ENCODE measurements around the gene SOHLH2.
A peak's percentile ranks its signal among the peaks of the same experiment; 100 is the strongest.

The SOHLH2 gene

DNA sequence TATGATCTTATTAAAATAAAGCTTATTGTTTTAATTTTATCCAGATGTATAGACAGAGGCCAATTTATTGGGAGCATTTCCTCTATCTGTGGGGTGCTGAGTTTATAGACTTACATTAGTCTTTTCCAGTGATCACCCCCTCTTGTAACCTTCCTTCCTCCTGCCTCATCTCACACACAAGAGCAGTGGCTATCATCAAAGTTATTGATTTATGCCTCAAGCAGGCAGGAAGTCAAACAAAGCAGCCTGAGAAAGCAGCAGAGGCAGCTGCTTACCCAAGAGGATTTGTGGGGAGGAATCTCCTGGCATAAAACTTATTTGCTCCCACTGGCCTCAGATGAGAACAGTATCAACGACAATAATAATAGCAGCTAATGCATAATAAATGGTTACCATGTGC, 56.9 kb downstream of the SOHLH2 start:
- H3K4me3 Mint-ChIP-seq: no peak overlapping the region
- peaks cover 19% of the 10 kb centered on the region for H3K27me3 Mint-ChIP-seq

GRCh38 chr13:36154567-36155291, 59.6 kb downstream of the SOHLH2 start:
- no peaks in the 10 kb centered on the region for H3K4me1 Mint-ChIP-seq
- H3K4me3 Mint-ChIP-seq: no peak overlapping the region
- H3K27me3 Mint-ChIP-seq: peaks cover 19% of the 10 kb centered on the region
- ATAC-seq (no peak), DNase-seq (no peak)
- H3K27ac Mint-ChIP-seq: no peak overlapping the region
- H3K9me3 Mint-ChIP-seq: peaks cover 4 to 12% of the 10 kb centered on the region in 2 donors

More for the DNA sequence above, 56.9 kb downstream of the SOHLH2 start:
- Mint-ChIP-seq H3K27ac (no peak overlapping the region), H3K9me3 (peaks cover 12 to 22% of the 10 kb centered on the region in 2 donors), H3K4me1 (no peaks in the 10 kb centered on the region)
- DNase-seq: no peak
- no peak for ATAC-seq

DNA sequence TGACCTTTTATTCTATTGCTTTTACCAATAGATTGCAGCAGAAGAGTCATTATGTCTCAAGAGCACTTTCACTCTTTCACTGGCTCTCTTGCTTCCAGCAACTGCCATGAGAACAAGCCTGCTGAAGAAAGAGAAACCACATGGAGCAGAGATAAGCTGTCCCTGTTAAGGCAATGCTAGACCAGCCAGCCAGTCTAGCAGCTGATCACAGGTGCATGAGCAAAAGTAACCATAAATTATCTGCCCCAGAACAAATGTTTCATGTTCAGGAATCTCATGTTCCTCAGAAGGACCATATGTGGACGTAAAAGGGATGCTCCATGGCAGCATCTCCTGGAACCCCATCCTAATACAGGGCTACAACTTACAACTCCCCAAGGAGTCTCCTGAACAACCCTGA, 62.8 kb downstream of the SOHLH2 start:
- ATAC-seq: no peak

DNA sequence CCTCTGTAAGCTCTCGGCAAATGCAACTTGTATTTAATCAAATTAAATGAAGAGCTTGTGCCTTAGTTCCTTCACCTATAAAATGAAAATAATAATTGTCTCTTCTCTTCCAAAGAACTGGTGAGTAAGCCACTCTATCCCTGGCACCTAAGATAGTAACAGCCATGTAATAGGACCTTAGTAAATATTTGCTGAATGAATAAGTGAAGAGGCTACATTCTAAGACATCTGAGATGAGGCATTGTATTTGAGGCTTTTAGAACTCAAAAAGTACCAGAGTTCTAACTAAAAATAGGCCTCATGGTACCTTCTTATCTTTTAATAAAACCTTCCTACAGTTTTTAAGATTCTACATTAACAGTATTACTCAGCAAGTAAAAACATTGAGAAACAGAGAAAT, 65.9 kb downstream of the SOHLH2 start:
- peaks cover 0 to 4% of the 10 kb centered on the region in 2 donors for H3K9me3 Mint-ChIP-seq
- H3K4me1 Mint-ChIP-seq: no peaks in the 10 kb centered on the region
- H3K4me3 Mint-ChIP-seq: no peak overlapping the region
- DNase-seq: no peak
- no peak for ATAC-seq
- no peaks in the 10 kb centered on the region for H3K27me3 Mint-ChIP-seq
- H3K27ac Mint-ChIP-seq: no peak overlapping the region

More for the DNA sequence above, 62.8 kb downstream of the SOHLH2 start:
- no peak overlapping the region for H3K27ac Mint-ChIP-seq
- no peak for DNase-seq
- no peaks in the 10 kb centered on the region for H3K4me1 Mint-ChIP-seq
- no peak overlapping the region for H3K4me3 Mint-ChIP-seq
- H3K27me3 Mint-ChIP-seq: peaks cover 19% of the 10 kb centered on the region
- peaks cover 0 to 12% of the 10 kb centered on the region in 2 donors for H3K9me3 Mint-ChIP-seq

DNA sequence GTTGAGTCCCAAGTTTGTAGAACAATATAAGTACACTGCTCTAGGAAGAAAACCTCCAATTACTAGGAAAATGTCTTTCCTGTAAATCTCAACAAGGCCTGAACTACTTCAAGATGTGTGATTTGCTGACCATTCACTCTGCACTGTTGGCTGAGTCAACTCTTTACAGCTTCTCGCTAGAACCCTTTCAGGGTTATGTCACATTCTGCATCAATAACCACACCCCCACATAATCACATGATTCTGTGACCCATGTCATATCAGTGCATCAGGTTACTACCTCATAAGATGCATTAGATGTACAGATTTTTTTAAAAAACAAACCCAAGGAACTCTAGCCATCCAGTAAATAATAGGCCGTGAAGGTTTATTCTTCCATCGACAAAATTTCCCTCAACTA, 67.0 kb downstream of the SOHLH2 start:
- H3K27me3 Mint-ChIP-seq: no peaks in the 10 kb centered on the region

GRCh38 chr13:36146511-36147269, 67.7 kb downstream of the SOHLH2 start:
- H3K27ac Mint-ChIP-seq: no peak overlapping the region
- no peaks in the 10 kb centered on the region for H3K4me1 Mint-ChIP-seq
- no peak for DNase-seq
- no peaks in the 10 kb centered on the region for H3K27me3 Mint-ChIP-seq
- no peaks in the 10 kb centered on the region for H3K9me3 Mint-ChIP-seq
- no peak overlapping the region for H3K4me3 Mint-ChIP-seq
- ATAC-seq: no peak

More for the DNA sequence above, 67.0 kb downstream of the SOHLH2 start:
- Mint-ChIP-seq H3K9me3 (peaks cover 0 to 4% of the 10 kb centered on the region in 2 donors), H3K27ac (no peak overlapping the region), H3K4me1 (no peaks in the 10 kb centered on the region), H3K4me3 (no peak overlapping the region)
- ATAC-seq (no peak), DNase-seq (no peak)

GRCh38 chr13:36143738-36144137, 70.6 kb downstream of the SOHLH2 start:
- no peak for ATAC-seq
- no peak overlapping the region for H3K4me3 Mint-ChIP-seq
- no peaks in the 10 kb centered on the region for H3K4me1 Mint-ChIP-seq

GRCh38 chr13:36142735-36143134, 71.6 kb downstream of the SOHLH2 start:
- Mint-ChIP-seq H3K4me3 (no peak overlapping the region), H3K27me3 (peaks cover 5% of the 10 kb centered on the region), H3K9me3 (peaks cover 0 to 4% of the 10 kb centered on the region in 2 donors), H3K27ac (no peak overlapping the region), H3K4me1 (no peaks in the 10 kb centered on the region)
- ATAC-seq (no peak), DNase-seq (no peak)

More at GRCh38 chr13:36143738-36144137, 70.6 kb downstream of the SOHLH2 start:
- peaks cover 5% of the 10 kb centered on the region for H3K27me3 Mint-ChIP-seq
- no peak for DNase-seq
- H3K27ac Mint-ChIP-seq: no peak overlapping the region
- H3K9me3 Mint-ChIP-seq: peaks cover 0 to 4% of the 10 kb centered on the region in 2 donors

- no peak overlapping the region for H3K4me3 Mint-ChIP-seq
- no peak for DNase-seq
- ATAC-seq: no peak
- no peak overlapping the region for H3K27ac Mint-ChIP-seq
- no peaks in the 10 kb centered on the region for H3K4me1 Mint-ChIP-seq
- peaks cover 0 to 11% of the 10 kb centered on the region in 2 donors for H3K9me3 Mint-ChIP-seq
- H3K27me3 Mint-ChIP-seq: peaks cover 54% of the 10 kb centered on the region
Measured at GRCh38 chr13:36135876-36136275, 78.5 kb downstream of the SOHLH2 start.

GRCh38 chr13:36134632-36135031, 79.7 kb downstream of the SOHLH2 start:
- Mint-ChIP-seq H3K4me3 (no peak overlapping the region), H3K9me3 (peaks cover 0 to 7% of the 10 kb centered on the region in 2 donors), H3K4me1 (no peaks in the 10 kb centered on the region), H3K27me3 (peaks cover 61% of the 10 kb centered on the region), H3K27ac (no peak overlapping the region)
- ATAC-seq: no peak
- DNase-seq: no peak

DNA sequence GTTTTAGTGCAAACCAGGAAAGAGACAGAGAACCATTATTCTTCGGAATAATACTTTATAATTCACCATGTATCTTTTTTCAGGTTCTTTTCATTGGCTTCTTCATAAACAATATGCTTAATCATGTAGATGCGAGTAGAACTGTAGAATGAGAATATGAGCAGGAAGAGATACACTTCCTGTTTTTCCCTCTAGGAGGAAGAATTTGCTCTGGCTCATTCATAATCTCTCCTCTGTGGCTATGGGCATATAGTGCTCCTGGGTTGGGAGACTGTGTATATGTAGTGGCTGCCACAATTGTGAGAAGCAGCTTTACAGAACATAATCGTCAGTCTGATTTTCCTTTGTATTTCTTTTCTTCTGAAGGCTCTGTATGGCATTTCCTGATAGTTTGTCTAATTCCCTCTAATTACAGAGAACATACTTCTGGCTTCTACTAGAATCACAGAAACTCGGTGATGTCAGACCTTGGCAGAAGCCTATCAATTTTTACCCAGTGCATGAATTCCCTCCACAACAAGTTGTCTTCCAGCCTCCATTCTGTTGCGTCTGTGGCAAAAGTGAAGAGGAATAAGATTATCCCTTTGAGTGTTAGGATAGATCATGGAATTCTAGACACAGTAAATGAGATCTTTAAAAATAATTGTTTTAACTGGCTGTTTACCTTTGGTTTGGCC, 80.3 kb downstream of the SOHLH2 start:
- no peak overlapping the region for H3K4me3 Mint-ChIP-seq
- no peak overlapping the region for H3K27ac Mint-ChIP-seq
- peaks cover 62% of the 10 kb centered on the region for H3K27me3 Mint-ChIP-seq
- H3K9me3 Mint-ChIP-seq: peaks cover 0 to 7% of the 10 kb centered on the region in 2 donors
- no peaks in the 10 kb centered on the region for H3K4me1 Mint-ChIP-seq
- DNase-seq: no peak
- no peak for ATAC-seq

DNA sequence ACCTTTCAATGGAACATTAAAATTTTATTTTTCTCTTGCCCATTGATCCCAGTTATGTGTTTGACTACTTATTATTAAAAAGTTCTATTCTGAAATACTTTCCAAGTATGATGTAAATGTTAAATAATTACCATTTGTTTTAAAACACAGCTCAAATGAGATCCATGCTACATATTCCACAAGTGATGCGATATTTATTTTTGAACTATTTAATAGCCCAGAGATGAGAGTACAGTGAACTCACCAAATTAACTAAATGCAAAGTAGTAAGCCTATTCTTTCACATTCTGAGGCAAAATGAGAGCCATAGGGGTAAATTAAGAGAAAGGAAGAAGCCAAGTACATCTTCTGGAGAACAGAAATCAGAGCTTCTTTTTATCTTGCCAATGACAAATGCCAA, 82.0 kb downstream of the SOHLH2 start:
- H3K9me3 Mint-ChIP-seq: peaks cover 0 to 7% of the 10 kb centered on the region in 2 donors
- H3K4me3 Mint-ChIP-seq: no peak overlapping the region
- H3K27ac Mint-ChIP-seq: no peak overlapping the region
- DNase-seq (no peak), ATAC-seq (no peak)
- peaks cover 62% of the 10 kb centered on the region for H3K27me3 Mint-ChIP-seq
- H3K4me1 Mint-ChIP-seq: no peaks in the 10 kb centered on the region

GRCh38 chr13:36131931-36132297, 82.4 kb downstream of the SOHLH2 start:
- ATAC-seq (no peak), DNase-seq (no peak)
- H3K9me3 Mint-ChIP-seq: peaks cover 0 to 7% of the 10 kb centered on the region in 2 donors
- H3K27me3 Mint-ChIP-seq: peaks cover 62% of the 10 kb centered on the region
- H3K4me1 Mint-ChIP-seq: no peaks in the 10 kb centered on the region
- no peak overlapping the region for H3K4me3 Mint-ChIP-seq
- H3K27ac Mint-ChIP-seq: no peak overlapping the region

GRCh38 chr13:36131222-36131930, 83.0 kb downstream of the SOHLH2 start, which contains the start of gene DCLK1:
Gene DCLK1 (minus strand): TSS chr13:36131382.
- no peak for DNase-seq

GRCh38 chr13:36130552-36131221, 83.7 kb downstream of the SOHLH2 start:
- Mint-ChIP-seq H3K27me3 (peaks cover 57% of the 10 kb centered on the region), H3K4me1 (no peaks in the 10 kb centered on the region), H3K9me3 (peaks cover 0 to 3% of the 10 kb centered on the region in 2 donors), H3K27ac (no peak overlapping the region), H3K4me3 (no peak overlapping the region)
- ATAC-seq (peak; percentile 26), DNase-seq (no peak)

More at GRCh38 chr13:36131222-36131930, 83.0 kb downstream of the SOHLH2 start, which contains the start of gene DCLK1:
- peak; percentile 31 for ATAC-seq
- H3K27me3 Mint-ChIP-seq: peaks cover 62% of the 10 kb centered on the region
- H3K9me3 Mint-ChIP-seq: peaks cover 0 to 7% of the 10 kb centered on the region in 2 donors
- no peak within 1 kb of the TSS for H3K27ac Mint-ChIP-seq
- no peak within 1 kb of the TSS for H3K4me3 Mint-ChIP-seq
- H3K4me1 Mint-ChIP-seq: no peaks in the 10 kb centered on the region

Measured in stimulated activated naive CD8-positive, alpha-beta T cell treated with anti-CD3 and anti-CD28 coated beads, Interleukin-15, amount 100 ng/mL, for 72 hours (primary cell).